T-helper 22 cell (primary cell): ENCODE results near the gene LCA5L.
"Not testable (repeated sequence)": the region's sequence is repeated elsewhere in the genome, so short reads cannot be mapped to it uniquely, and the experiment has no call there.

Experiments used
- DNase-seq: peaks from one replicate; pipeline ENCODE4 v3.0.0-alpha.2; 2020; ENCODE audit warnings: low read depth

LCA5L gene

GRCh38 chr21:39387461-39388037, 58.0 kb downstream of the LCA5L start:
- peak; percentile 86 for DNase-seq

DNA sequence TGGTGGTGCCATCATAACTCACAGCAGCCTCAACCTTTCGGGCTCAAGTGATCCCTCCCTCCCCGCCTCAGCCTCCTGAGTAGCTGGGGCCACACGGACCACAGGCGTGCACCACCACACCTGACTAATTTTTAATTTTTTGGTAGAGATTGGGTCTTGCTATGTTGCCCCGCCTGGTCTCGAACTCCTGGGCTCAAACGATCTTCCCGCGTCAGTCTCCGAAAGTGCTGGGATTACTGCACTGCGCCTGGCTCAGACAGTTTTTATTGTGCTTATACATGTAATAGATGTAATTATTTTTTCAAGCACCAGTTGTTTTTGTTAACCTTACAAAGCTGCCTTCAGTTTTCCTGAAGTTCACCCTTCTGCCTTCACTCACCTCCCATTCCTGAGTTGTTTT, 58.7 kb downstream of the LCA5L start:
- DNase-seq, result no peak

- no peak for DNase-seq
Observed at GRCh38 chr21:39386194-39386593, 59.4 kb downstream of the LCA5L start.

GRCh38 chr21:39385299-39386145, 60.1 kb downstream of the LCA5L start:
- no peak for DNase-seq

DNA sequence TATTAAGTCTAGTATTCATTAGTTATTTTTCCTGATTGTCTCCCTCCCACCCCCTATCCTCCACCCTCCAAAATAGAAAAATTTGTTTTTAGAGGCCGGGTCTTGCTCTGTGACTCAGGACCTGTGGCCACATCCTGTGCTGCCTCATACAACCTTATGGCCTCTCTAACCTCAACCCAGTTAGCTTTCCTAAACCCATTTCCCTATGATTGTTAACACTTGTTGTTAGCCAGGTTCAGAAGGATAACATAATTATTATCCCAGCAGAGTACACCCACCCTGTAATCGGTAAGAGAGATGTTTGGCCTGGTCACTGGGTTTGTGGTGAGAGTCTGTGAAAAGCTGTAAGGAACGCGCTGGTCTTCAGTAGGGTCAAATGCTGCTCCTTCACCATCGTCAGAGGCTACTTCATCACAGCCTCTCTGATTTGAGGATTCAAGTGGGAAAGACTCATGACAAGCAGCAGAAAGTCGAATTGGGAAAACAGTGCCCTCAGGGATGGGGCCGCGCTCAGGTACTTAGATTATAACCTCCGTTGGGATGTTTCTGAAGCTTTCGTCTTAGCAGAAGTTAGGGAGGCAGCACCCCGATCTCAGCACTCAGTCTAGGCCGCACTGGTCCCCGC, 60.8 kb downstream of the LCA5L start:
- DNase-seq, result no peak

DNA sequence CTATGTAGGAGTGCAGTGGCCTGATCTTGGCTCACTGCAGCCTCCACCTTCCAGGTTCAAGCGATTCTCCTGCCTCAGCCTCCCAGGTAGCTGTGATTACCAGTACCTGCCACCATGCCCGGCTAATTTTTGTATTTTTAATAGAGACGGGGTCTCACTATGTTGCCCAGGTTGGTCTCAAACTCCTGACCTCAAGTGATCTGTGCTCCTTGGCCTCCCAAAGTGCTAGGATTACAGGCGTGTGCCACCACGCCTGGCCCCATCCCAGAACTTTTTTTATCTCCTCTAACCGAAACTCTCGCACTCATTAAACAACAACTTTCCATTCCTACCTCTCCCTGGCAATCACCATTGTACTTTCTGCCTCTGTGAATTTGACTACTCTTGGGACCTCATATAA, 63.5 kb downstream of the LCA5L start:
- DNase-seq, result not testable (repeated sequence)

DNA sequence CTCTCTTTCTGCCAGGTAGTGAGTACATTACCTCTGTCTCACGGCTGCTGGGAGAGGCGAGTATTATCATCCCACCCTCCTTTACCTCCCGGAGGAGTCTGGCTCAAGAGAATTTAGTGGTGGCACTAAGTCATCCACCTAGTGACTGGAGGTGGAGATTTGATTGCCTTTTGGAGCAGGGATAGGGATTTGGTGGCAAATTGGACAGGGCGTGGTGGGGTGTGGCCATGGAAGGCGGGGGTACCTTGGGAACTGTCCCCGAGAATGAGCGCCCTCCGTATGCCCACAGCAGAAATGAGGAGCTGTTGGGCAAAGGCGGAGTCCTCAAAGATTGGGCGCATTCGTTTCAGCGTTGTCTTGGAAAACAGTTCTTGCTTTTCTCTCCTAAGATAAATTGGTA, 64.6 kb downstream of the LCA5L start:
- DNase-seq, result no peak

- DNase-seq, result peak; percentile 85
Observed at GRCh38 chr21:39379986-39380891, 65.3 kb downstream of the LCA5L start.

GRCh38 chr21:39377444-39378050, 68.0 kb downstream of the LCA5L start:
- no peak for DNase-seq

GRCh38 chr21:39375446-39375845, 70.1 kb downstream of the LCA5L start:
- DNase-seq, result no peak

- DNase-seq, result no peak
Observed at GRCh38 chr21:39374046-39374445, 71.5 kb downstream of the LCA5L start.

GRCh38 chr21:39373634-39374033, 71.9 kb downstream of the LCA5L start:
- DNase-seq, result no peak

DNA sequence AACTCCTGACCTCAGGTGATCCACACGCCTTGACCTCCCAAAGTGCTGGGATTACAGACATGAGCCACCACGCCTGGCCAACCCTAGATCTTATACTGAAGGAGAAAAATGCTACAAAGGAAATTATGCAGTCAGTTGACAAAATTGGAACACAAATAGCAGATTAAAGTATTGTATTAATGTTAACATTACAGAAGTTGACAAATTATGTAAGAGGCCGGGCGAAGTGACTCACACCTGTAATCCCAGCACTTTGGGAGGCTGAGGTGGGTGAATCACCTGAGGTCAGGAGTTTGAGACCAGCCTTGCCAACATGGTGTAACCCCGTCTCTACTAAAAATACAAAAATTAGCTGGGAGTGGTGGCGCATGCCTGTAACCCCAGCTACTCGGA, 75.7 kb downstream of the LCA5L start:
- not testable (repeated sequence) for DNase-seq

GRCh38 chr21:39367783-39368182, 77.8 kb downstream of the LCA5L start:
- no peak for DNase-seq

GRCh38 chr21:39366563-39366962, 79.0 kb downstream of the LCA5L start:
- DNase-seq, result no peak

GRCh38 chr21:39364949-39365348, 80.6 kb downstream of the LCA5L start:
- DNase-seq, result no peak

- DNase-seq, result no peak
Observed at GRCh38 chr21:39363607-39364555, 81.7 kb downstream of the LCA5L start.

DNA sequence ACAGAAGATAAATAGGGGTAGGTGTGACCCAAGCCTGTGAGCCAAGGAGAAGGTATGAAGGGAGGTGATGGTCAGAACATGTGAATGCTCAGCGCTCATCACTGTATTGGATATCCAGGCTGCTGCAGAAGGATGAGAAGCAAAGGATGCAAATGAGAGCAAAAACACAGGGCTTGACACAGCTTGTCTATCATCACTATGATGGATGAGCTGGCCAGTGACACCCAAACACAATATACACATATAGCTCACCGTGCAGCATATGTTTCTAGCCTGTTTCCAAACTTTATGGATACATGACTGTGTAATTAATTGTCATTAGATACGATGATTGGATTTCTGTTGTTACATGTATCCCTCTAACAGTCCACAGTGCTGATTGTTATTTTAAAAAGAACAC, 82.8 kb downstream of the LCA5L start:
- no peak for DNase-seq

DNA sequence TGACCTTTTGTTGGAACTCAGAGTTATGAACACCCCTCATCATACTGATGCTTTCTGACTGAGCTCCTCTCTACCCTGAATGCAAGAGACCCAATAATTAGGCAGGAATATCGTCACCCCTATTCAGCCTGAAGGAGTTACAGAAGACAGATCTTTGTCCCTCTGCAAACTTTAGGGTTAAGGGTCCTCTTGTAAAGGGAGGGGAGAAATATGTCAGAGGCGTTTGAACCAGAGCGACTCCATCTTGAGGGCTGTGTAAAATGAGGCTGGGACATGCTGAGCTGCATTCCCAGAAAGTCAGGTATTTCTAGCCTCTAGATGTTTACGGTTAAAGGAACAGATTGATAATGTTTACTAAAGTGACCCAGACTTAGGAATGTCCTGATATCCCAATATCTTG, 86.2 kb downstream of the LCA5L start:
- DNase-seq, result no peak
